Measurements from ENCODE around the gene GATC.

GRCh38 chr12:120497524-120498150 lies 51.4 kb downstream of the GATC start:
- TF ChIP-seq, protein P1, sequence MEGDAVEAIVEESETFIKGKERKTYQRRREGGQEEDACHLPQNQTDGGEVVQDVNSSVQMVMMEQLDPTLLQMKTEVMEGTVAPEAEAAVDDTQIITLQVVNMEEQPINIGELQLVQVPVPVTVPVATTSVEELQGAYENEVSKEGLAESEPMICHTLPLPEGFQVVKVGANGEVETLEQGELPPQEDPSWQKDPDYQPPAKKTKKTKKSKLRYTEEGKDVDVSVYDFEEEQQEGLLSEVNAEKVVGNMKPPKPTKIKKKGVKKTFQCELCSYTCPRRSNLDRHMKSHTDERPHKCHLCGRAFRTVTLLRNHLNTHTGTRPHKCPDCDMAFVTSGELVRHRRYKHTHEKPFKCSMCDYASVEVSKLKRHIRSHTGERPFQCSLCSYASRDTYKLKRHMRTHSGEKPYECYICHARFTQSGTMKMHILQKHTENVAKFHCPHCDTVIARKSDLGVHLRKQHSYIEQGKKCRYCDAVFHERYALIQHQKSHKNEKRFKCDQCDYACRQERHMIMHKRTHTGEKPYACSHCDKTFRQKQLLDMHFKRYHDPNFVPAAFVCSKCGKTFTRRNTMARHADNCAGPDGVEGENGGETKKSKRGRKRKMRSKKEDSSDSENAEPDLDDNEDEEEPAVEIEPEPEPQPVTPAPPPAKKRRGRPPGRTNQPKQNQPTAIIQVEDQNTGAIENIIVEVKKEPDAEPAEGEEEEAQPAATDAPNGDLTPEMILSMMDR (IDR thresholded peaks at IDR 0.05) = peak in 3 of 6 experiments; percentile 1 to 5 (median 4)
- TF ChIP-seq POLR2A (IDR thresholded peaks at IDR 0.05) = no peak

Data from Peyer's patch (tissue), 4 donors.